Suprapubic skin (tissue), 4 donors: ENCODE results near the gene MMP2. TPM values are rescaled to one million over a fixed set of nuclear protein-coding genes. Genes with fewer than 3 reads are reported as not detected.
A peak's percentile ranks its signal among the peaks of the same experiment; 100 is the strongest.

ENCODE experiments used
- DNase-seq, 2 donors: peaks; one replicate each; pipeline ENCODE4 v3.0.0-alpha.2; 2019; ENCODE audit warnings: low spot score in 2 of 2
- H3K27ac ChIP-seq: fragments of 200-600 bp; sonication (generic); one replicate; pipeline ENCODE4 v1.5.1; 2019
- H3K27me3 ChIP-seq: fragments of 200-600 bp; sonication (generic); one replicate; pipeline ENCODE4 v1.5.1; 2019
- H3K36me3 ChIP-seq: fragments of 200-600 bp; sonication (generic); one replicate; pipeline ENCODE4 v1.5.1; 2019
- H3K4me1 ChIP-seq: fragments of 200-600 bp; sonication (generic); one replicate; pipeline ENCODE4 v1.5.1; 2019
- H3K4me3 ChIP-seq: fragments of 200-600 bp; sonication (generic); one replicate; pipeline ENCODE4 v1.5.1; 2019; ENCODE audit warnings: mild to moderate bottlenecking
- H3K9me3 ChIP-seq: fragments of 200-600 bp; sonication (generic); one replicate; pipeline ENCODE4 v1.5.1; 2019
- CTCF ChIP-seq, 2 donors: fragments of 200-600 bp in 1 of 2; fragments of 450-650 bp in 1 of 2; sonication (generic) in 1 of 2; IDR thresholded peaks; one replicate each; pipeline ENCODE4 v1.5.1; 2016 to 2019; ENCODE audit warnings: antibody characterized with exemption in 2 of 2, mild to moderate bottlenecking in 1 of 2, moderate library complexity in 1 of 2
- EP300 ChIP-seq: sonication (generic); formaldehyde crosslinking; IDR thresholded peaks from one replicate; pipeline ENCODE4 v1.6.1; 2017; ENCODE audit warnings: antibody characterized with exemption
- POLR2A ChIP-seq, 2 donors: fragments of 450-650 bp; IDR thresholded peaks; one replicate each; pipeline ENCODE4 v1.6.1; 2017; ENCODE audit warnings: antibody characterized with exemption in 2 of 2, mild to moderate bottlenecking in 2 of 2, moderate library complexity in 2 of 2
- POLR2AphosphoS5 ChIP-seq, 3 donors: sonication (generic); formaldehyde crosslinking; IDR thresholded peaks; one replicate each; pipeline ENCODE4 v1.6.1; 2017; ENCODE audit warnings: antibody characterized with exemption in 3 of 3
- WGBS: methylation state at CpG from one replicate; pipeline ENCODE4 v1.1.5; 2018; 5-methylcytosine and 5-hydroxymethylcytosine counted together
- total RNA-seq, 4 donors: library from RNA; depleted of rRNA; stranded (reverse); fragments of >200 nt; gene quantifications; one replicate each; pipeline ENCODE4 v1.1.0, GENCODE V29; 2016

MMP2 gene
- 100 to 1,000 TPM in 2 of 4 donors, 10 to 100 TPM in 2; 71.4 to 175 (median 120) TPM for total RNA-seq

GRCh38 chr16:55478827-55479429 lies at the start of gene MMP2:
Gene MMP2 (plus strand): TSS chr16:55479198. CDS start chr16:55479480, 282 bp downstream.
- 16% methylated on average over 24 of the region's 46 CpGs for WGBS
- peak in 1 of 2 donors; percentile 29 for TF ChIP-seq POLR2A (IDR thresholded peaks at IDR 0.05)
- no peak for TF ChIP-seq POLR2AphosphoS5 (IDR thresholded peaks at IDR 0.05)
- TF ChIP-seq EP300: no peak
- peaks cover 55% of the 10 kb centered on the region for H3K4me1 ChIP-seq
- peaks cover 14% of the 10 kb centered on the region for H3K36me3 ChIP-seq
- peak within 1 kb of the TSS; percentile 95 for H3K27ac ChIP-seq
- peak within 1 kb of the TSS; percentile 72 for H3K4me3 ChIP-seq
- peak; percentile 89 to 91 for DNase-seq
- H3K27me3 ChIP-seq: peaks cover 17% of the 10 kb centered on the region
- no peaks in the 10 kb centered on the region for H3K9me3 ChIP-seq

- H3K9me3 ChIP-seq: no peaks in the 10 kb centered on the region
- 85% methylated on average over 5 of the region's 5 CpGs for WGBS
- no peak overlapping the region for H3K4me3 ChIP-seq
- H3K27ac ChIP-seq: no peak overlapping the region
- H3K36me3 ChIP-seq: no peaks in the 10 kb centered on the region
- TF ChIP-seq EP300: no peak
- no peak for TF ChIP-seq POLR2AphosphoS5 (IDR thresholded peaks at IDR 0.05)
- no peak for TF ChIP-seq POLR2A (IDR thresholded peaks at IDR 0.05)
- no peaks in the 10 kb centered on the region for H3K27me3 ChIP-seq
- H3K4me1 ChIP-seq: peaks cover 18% of the 10 kb centered on the region
- DNase-seq: no peak
Observed at GRCh38 chr16:55433030-55433429, 46.0 kb upstream of the MMP2 start.

- Histone ChIP-seq H3K36me3 (no peaks in the 10 kb centered on the region), H3K4me1 (peaks cover 23% of the 10 kb centered on the region), H3K27ac (no peak overlapping the region), H3K4me3 (no peak overlapping the region), H3K9me3 (no peaks in the 10 kb centered on the region), H3K27me3 (no peaks in the 10 kb centered on the region)
- no peak for TF ChIP-seq CTCF (IDR thresholded peaks at IDR 0.05)
- TF ChIP-seq POLR2AphosphoS5 (IDR thresholded peaks at IDR 0.05): no peak
- TF ChIP-seq EP300: no peak
- no peak for TF ChIP-seq POLR2A (IDR thresholded peaks at IDR 0.05)
- 79% methylated on average over 5 of the region's 5 CpGs for WGBS
- no peak for DNase-seq
Observed at GRCh38 chr16:55433535-55433934, 45.5 kb upstream of the MMP2 start.

- no peak for DNase-seq
- Histone ChIP-seq H3K9me3 (no peaks in the 10 kb centered on the region), H3K4me1 (peaks cover 28% of the 10 kb centered on the region), H3K4me3 (no peak overlapping the region), H3K27me3 (no peaks in the 10 kb centered on the region), H3K27ac (no peak overlapping the region), H3K36me3 (no peaks in the 10 kb centered on the region)
- WGBS: 62% methylated on average over 4 of the region's 4 CpGs
- no peak for TF ChIP-seq CTCF (IDR thresholded peaks at IDR 0.05)
- TF ChIP-seq EP300: no peak
- no peak for TF ChIP-seq POLR2A (IDR thresholded peaks at IDR 0.05)
- TF ChIP-seq POLR2AphosphoS5 (IDR thresholded peaks at IDR 0.05): no peak
Observed at GRCh38 chr16:55434000-55434399, 45.0 kb upstream of the MMP2 start.

- WGBS: 59% methylated on average over 5 of the region's 5 CpGs
- no peaks in the 10 kb centered on the region for H3K9me3 ChIP-seq
- no peak overlapping the region for H3K27ac ChIP-seq
Observed at GRCh38 chr16:55435387-55435786, 43.6 kb upstream of the MMP2 start.

More at GRCh38 chr16:55435387-55435786, 43.6 kb upstream of the MMP2 start:
- TF ChIP-seq POLR2AphosphoS5 (IDR thresholded peaks at IDR 0.05) (no peak), POLR2A (IDR thresholded peaks at IDR 0.05) (no peak), EP300 (no peak), CTCF (IDR thresholded peaks at IDR 0.05) (no peak)
- no peak overlapping the region for H3K4me3 ChIP-seq
- DNase-seq: no peak
- H3K4me1 ChIP-seq: peaks cover 42% of the 10 kb centered on the region
- H3K27me3 ChIP-seq: no peaks in the 10 kb centered on the region
- H3K36me3 ChIP-seq: no peaks in the 10 kb centered on the region
